Dermis microvascular lymphatic vessel endothelial cell (primary cell): ENCODE measurements around the gene UBL4B. TPM values are rescaled to one million over a fixed set of nuclear protein-coding genes. Genes with fewer than 3 reads are reported as not detected.

Experiments used
- DNase-seq, 2 donors: peaks; one replicate each; pipeline versions ENCODE4 v3.0.0 to v3.0.0-alpha.2; 2010; ENCODE audit warnings: low read depth in 2 of 2
- total RNA-seq: library from RNA; depleted of rRNA; stranded (reverse); fragments of >200 nt; gene quantifications from 2 replicates; pipeline ENCODE4 v1.2.1, GENCODE V29; 2014

The UBL4B gene
- total RNA-seq, 1 donor from 2014 or later: not detected

- DNase-seq: peak in 1 of 2 donors; percentile 19
Observed at GRCh38 chr1:110084227-110085078, 27.8 kb upstream of the UBL4B start.

- DNase-seq: no peak
Observed at GRCh38 chr1:110085671-110086070, 26.6 kb upstream of the UBL4B start.

- DNase-seq: no peak
Observed at GRCh38 chr1:110086961-110087360, 25.3 kb upstream of the UBL4B start.

- DNase-seq: peak; percentile 45 to 61
Observed at GRCh38 chr1:110087812-110088738, 24.2 kb upstream of the UBL4B start.

- DNase-seq: no peak
Observed at GRCh38 chr1:110088739-110089316, 23.4 kb upstream of the UBL4B start.

- no peak for DNase-seq
Observed at GRCh38 chr1:110089561-110090275, 22.5 kb upstream of the UBL4B start.

- no peak for DNase-seq
Observed at GRCh38 chr1:110091381-110091780, 20.9 kb upstream of the UBL4B start.

GRCh38 chr1:110091791-110092190 is 20.5 kb upstream of the UBL4B start:
- no peak for DNase-seq

- no peak for DNase-seq
Observed at GRCh38 chr1:110092991-110093390, 19.3 kb upstream of the UBL4B start.

- DNase-seq: no peak
Observed at GRCh38 chr1:110094931-110095654, 17.1 kb upstream of the UBL4B start.

GRCh38 chr1:110097507-110098221 is 14.6 kb upstream of the UBL4B start:
- DNase-seq: no peak

- DNase-seq: no peak
Observed at GRCh38 chr1:110098222-110099026, 13.8 kb upstream of the UBL4B start.

- no peak for DNase-seq
Observed at GRCh38 chr1:110100335-110100734, 11.9 kb upstream of the UBL4B start.

- no peak for DNase-seq
Observed at GRCh38 chr1:110102081-110102480, 10.2 kb upstream of the UBL4B start.

GRCh38 chr1:110106013-110106941 is 6.0 kb upstream of the UBL4B start:
- DNase-seq: peak; percentile 47 to 71

- no peak for DNase-seq
Observed at GRCh38 chr1:110107867-110108469, 4.3 kb upstream of the UBL4B start.

- DNase-seq: no peak
Observed at GRCh38 chr1:110111081-110111480, 1.2 kb upstream of the UBL4B start.

GRCh38 chr1:110112656-110113055 is 413 bp downstream of the UBL4B start:
- no peak for DNase-seq
